Smooth muscle cell (in vitro differentiated cells): ENCODE data around the gene HHAT. TPM values are rescaled to one million over a fixed set of nuclear protein-coding genes. Genes with fewer than 3 reads are reported as not detected.

Source experiments
- DNase-seq: peaks from one replicate; lab custom pipeline; 2025; ENCODE audit not compliant: unreplicated experiment; lab: John Stamatoyannopoulos, UW
- H2AFZ ChIP-seq: fragments of 200-600 bp; sonication (generic); 2 replicates; pipeline ENCODE4 v1.6.0; 2016; ENCODE audit warnings: antibody characterized with exemption, low read depth, mild to moderate bottlenecking
- H3F3A ChIP-seq: fragments of 200-600 bp; sonication (generic); 2 replicates; pipeline ENCODE4 v1.6.0; 2017; ENCODE audit warnings: antibody characterized with exemption, low read depth
- H3K27ac ChIP-seq: fragments of 200-600 bp; sonication (generic); 2 replicates; pipeline ENCODE4 v1.5.1; 2016; ENCODE audit warnings: low read depth, mild to moderate bottlenecking
- H3K27me3 ChIP-seq: fragments of 200-600 bp; sonication (generic); 2 replicates; pipeline ENCODE4 v1.6.1; 2016; ENCODE audit warnings: low read depth, mild to moderate bottlenecking
- H3K36me3 ChIP-seq: fragments of 200-600 bp; sonication (generic); 2 replicates; pipeline ENCODE4 v1.5.1; 2016; ENCODE audit warnings: low read depth
- H3K4me1 ChIP-seq: fragments of 200-600 bp; sonication (generic); 2 replicates; pipeline ENCODE4 v1.5.1; 2016; ENCODE audit warnings: low read depth
- H3K4me2 ChIP-seq: fragments of 200-600 bp; sonication (generic); 2 replicates; pipeline ENCODE4 v1.6.0; 2016; ENCODE audit warnings: mild to moderate bottlenecking
- H3K4me3 ChIP-seq: fragments of 200-600 bp; sonication (generic); 2 replicates; pipeline ENCODE4 v1.5.1; 2016; ENCODE audit warnings: mild to moderate bottlenecking
- H3K79me2 ChIP-seq: fragments of 200-600 bp; sonication (generic); 2 replicates; pipeline ENCODE4 v1.6.0; 2016; ENCODE audit warnings: low read depth, mild to moderate bottlenecking
- H3K9ac ChIP-seq: fragments of 200-600 bp; sonication (generic); 2 replicates; pipeline ENCODE4 v1.6.0; 2016; ENCODE audit warnings: low read depth
- H3K9me3 ChIP-seq: fragments of 200-600 bp; sonication (generic); replicated peaks from 2 replicates; pipeline ENCODE4 v1.5.1; 2016; ENCODE audit warnings: low read depth
- H4K20me1 ChIP-seq: fragments of 200-600 bp; sonication (generic); 2 replicates; pipeline ENCODE4 v1.6.0; 2016; ENCODE audit warnings: low read depth
- CTCF ChIP-seq: fragments of 200-600 bp; sonication (generic); IDR thresholded peaks from 2 replicates; pipeline ENCODE4 v1.5.1; 2017; ENCODE audit warnings: borderline replicate concordance, mild to moderate bottlenecking, antibody characterized with exemption; ENCODE audit not compliant: insufficient read depth, poor library complexity, severe bottlenecking
- WGBS: methylation state at CpG from one replicate; pipeline ENCODE4 v1.1.7; 2016; ENCODE audit warnings: low lambda C conversion rate; 5-methylcytosine and 5-hydroxymethylcytosine counted together
- polyA plus RNA-seq: library from polyadenylated mRNA; unstranded; fragments of >200 nt; fragmentation: Nextera tagmentation; extraction: Ambion mirVana; gene quantifications from 2 replicates; pipeline ENCODE4 v1.2.1, GENCODE V29; 2016
- total RNA-seq: library from RNA; depleted of rRNA; stranded (reverse); fragments of >200 nt; gene quantifications from 2 replicates; pipeline ENCODE4 v1.2.3, GENCODE V29; 2014

The HHAT gene
- total and polyA plus RNA-seq, 2 experiments from 2014 or later: 4.6 to 9.8 TPM

- H3K4me1 ChIP-seq: no peaks in the 10 kb centered on the region
- WGBS: 96% methylated on average over 2 of the region's 2 CpGs
- H3K79me2 ChIP-seq: no peaks in the 10 kb centered on the region
- no peaks in the 10 kb centered on the region for H3K9me3 ChIP-seq
- H3K4me3 ChIP-seq: no peak overlapping the region
- H4K20me1 ChIP-seq: no peaks in the 10 kb centered on the region
- H3K36me3 ChIP-seq: no peaks in the 10 kb centered on the region
- H3K27me3 ChIP-seq: peaks cover 13% of the 10 kb centered on the region
- no peak for DNase-seq
- no peak overlapping the region for H2AFZ ChIP-seq
- H3K9ac ChIP-seq: no peak overlapping the region
- no peak overlapping the region for H3K27ac ChIP-seq
- no peak for TF ChIP-seq CTCF
- no peak overlapping the region for H3K4me2 ChIP-seq
- no peaks in the 10 kb centered on the region for H3F3A ChIP-seq
Measured at GRCh38 chr1:210626341-210626740, 297.6 kb downstream of the HHAT start.

GRCh38 chr1:210627755-210628154 lies 299.1 kb downstream of the HHAT start:
- no peaks in the 10 kb centered on the region for H3K79me2 ChIP-seq
- no peak for TF ChIP-seq CTCF
- peaks cover 13% of the 10 kb centered on the region for H3K27me3 ChIP-seq
- H3K4me2 ChIP-seq: no peak overlapping the region
- no peak overlapping the region for H2AFZ ChIP-seq
- no peak overlapping the region for H3K27ac ChIP-seq
- H3K9me3 ChIP-seq: no peaks in the 10 kb centered on the region
- no peak overlapping the region for H3K9ac ChIP-seq
- H3K4me1 ChIP-seq: no peaks in the 10 kb centered on the region
- H3K4me3 ChIP-seq: no peak overlapping the region
- no peaks in the 10 kb centered on the region for H4K20me1 ChIP-seq
- H3K36me3 ChIP-seq: no peaks in the 10 kb centered on the region
- no peak for DNase-seq
- H3F3A ChIP-seq: no peaks in the 10 kb centered on the region

GRCh38 chr1:210629276-210629675 lies 300.6 kb downstream of the HHAT start:
- no peak overlapping the region for H3K9ac ChIP-seq
- no peaks in the 10 kb centered on the region for H3F3A ChIP-seq
- no peak overlapping the region for H2AFZ ChIP-seq
- no peak for DNase-seq
- no peak overlapping the region for H3K4me2 ChIP-seq
- no peaks in the 10 kb centered on the region for H3K9me3 ChIP-seq
- H3K27me3 ChIP-seq: peaks cover 13% of the 10 kb centered on the region
- no peak overlapping the region for H3K27ac ChIP-seq
- no peaks in the 10 kb centered on the region for H3K4me1 ChIP-seq
- no peak for TF ChIP-seq CTCF
- no peak overlapping the region for H3K4me3 ChIP-seq
- H3K36me3 ChIP-seq: no peaks in the 10 kb centered on the region
- 94% methylated on average over 2 of the region's 2 CpGs for WGBS
- no peaks in the 10 kb centered on the region for H4K20me1 ChIP-seq
- H3K79me2 ChIP-seq: no peaks in the 10 kb centered on the region

- Histone ChIP-seq H3K4me3 (no peak overlapping the region), H3K9ac (no peak overlapping the region), H3K4me1 (no peaks in the 10 kb centered on the region), H3K9me3 (no peaks in the 10 kb centered on the region), H3F3A (no peaks in the 10 kb centered on the region), H3K4me2 (no peak overlapping the region), H2AFZ (no peak overlapping the region), H3K27ac (no peak overlapping the region), H4K20me1 (no peaks in the 10 kb centered on the region), H3K79me2 (no peaks in the 10 kb centered on the region), H3K36me3 (no peaks in the 10 kb centered on the region), H3K27me3 (peaks cover 23% of the 10 kb centered on the region)
- WGBS: 94% methylated on average over 3 of the region's 3 CpGs
- DNase-seq: no peak
- no peak for TF ChIP-seq CTCF
Measured at GRCh38 chr1:210631399-210631798, 302.7 kb downstream of the HHAT start.
